GM21423 (cell line): ENCODE data around the gene TSPEAR.

ENCODE experiments used
- ATAC-seq: cut with Tn5 transposase; IDR thresholded peaks from one replicate; pipeline ENCODE4 v1.9.1; 2021; ENCODE audit warnings: mild to moderate bottlenecking, moderate library complexity; ENCODE audit not compliant: unreplicated experiment

Gene TSPEAR

DNA sequence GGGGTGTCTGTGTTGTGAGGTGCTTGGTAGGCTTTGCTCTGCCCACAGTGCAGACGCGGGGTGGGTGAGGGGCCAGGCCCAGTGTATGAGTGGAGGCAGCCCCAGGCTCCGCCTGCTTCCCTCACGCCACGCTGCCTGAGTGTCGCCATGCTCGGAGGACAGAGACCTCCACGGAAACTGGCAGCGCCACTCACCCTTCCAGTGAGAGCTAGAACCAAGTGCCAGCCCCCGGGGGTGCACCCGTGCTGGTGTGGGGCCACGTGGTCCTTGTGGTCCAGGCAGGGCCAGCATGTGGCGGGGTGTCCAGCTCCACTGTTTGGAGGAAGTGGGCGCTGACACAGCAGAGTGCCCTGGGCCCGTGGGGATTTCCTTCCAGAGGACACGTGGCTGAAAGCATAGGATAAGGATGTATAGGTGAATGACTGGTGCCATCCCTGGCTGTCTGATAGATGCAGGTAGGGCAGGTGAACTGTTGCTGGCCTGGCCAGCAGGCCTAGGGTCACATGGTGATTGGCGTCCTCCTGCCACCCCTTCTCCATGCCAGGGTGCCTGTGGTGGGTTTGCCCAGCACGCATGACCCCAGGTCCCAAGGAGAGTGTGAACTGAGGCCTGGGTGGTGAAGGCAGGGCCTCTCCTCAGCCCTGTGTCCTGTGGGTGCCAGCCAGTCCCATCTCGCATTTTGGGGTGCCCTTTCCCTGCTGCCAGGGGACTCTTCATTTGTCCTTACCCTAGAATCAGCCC lies 252.2 kb downstream of the TSPEAR start:
- no peak for ATAC-seq

DNA sequence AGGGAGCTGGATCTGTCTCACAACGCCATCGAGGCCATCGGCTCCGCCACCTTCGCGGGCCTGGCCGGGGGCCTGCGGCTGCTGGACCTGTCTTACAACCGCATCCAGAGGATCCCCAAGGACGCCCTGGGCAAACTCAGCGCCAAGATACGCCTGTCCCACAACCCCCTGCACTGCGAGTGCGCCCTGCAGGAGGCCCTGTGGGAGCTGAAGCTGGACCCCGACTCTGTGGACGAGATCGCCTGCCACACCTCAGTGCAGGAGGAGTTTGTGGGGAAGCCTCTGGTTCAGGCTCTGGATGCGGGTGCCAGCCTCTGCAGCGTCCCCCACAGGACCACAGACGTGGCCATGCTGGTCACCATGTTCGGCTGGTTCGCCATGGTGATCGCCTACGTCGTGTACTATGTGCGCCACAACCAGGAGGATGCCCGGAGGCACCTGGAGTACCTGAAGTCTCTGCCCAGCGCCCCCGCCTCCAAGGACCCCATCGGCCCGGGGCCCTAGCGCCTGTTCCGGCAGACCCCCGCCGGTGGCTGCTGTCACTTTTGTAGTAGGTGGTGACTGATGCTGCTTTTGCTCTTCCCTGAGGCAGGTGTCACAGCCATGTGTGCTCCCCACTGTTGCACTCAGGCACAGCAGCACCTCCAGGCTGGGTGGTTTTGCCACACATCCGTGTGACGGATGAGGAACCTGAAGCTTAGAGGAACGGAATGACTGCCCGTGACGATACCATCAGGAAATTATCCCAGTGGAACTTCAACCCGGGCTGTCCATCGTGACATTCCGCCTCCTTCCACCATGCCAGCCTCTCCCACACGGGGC lies 254.2 kb downstream of the TSPEAR start:
- no peak for ATAC-seq

DNA sequence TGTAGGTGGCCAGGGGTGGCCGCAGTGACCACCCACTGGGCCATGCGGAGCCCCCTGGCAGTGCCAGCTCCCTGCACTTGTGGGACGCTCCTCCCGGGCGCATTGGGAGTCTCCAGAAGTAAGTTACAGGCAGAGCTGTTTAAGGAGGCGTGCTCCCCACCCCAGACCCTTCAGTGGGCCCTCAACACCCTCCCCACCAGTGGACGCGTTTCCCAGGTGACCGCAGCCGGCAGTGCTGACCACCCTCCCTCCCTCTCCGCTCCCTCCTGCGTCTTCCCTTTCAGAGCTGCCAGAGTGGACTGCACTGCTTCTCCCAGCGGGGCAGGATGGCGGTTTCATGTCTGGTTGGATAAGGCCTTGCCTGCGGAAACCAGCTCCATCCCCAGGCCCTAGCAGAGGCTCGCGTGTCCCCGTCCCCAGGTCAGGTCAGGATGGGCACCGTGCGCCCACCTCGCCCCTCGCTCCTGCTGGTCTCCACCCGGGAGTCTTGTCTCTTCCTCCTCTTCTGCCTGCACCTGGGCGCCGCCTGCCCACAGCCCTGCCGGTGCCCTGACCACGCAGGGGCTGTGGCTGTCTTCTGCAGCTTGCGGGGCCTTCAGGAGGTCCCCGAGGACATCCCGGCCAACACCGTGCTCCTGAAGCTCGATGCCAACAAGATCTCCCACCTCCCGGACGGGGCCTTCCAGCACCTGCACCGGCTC lies 255.0 kb downstream of the TSPEAR start:
- no peak for ATAC-seq

DNA sequence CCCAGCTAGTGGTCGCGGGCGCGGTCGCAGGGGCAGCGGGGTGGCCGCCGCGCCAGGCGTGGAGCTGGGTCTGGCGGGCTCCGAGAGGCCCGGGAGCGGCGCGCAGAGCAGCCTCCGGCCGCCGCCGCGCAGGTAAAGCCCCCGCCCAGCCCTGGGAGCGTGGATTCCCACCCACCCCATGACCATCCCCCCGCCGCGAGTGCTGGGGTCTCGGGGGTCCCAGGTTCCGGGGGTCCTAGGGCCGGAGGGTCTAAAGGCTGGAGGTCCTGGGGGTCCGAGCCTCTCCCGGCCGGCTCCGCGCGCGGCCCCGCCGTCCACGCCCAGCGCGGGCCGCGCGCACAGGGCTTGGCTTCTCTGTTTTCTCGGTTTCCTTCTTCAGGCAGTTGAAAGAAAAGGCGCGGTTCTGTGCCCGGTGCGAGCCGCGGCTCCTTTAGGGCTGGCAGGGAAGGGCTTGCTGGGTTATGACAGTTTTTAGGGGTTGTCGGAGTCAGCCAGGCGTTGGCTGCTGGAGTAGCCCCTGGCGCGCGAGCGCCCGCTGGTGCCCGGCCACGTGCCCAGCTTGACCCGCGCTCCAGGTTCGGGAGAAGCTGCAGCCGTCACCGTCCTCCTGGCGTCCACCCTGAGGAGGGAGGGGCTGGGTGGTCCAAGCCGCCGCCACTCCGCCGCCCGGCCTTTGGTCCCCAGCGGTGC lies 255.7 kb downstream of the TSPEAR start:
- peak; percentile 30 for ATAC-seq

DNA sequence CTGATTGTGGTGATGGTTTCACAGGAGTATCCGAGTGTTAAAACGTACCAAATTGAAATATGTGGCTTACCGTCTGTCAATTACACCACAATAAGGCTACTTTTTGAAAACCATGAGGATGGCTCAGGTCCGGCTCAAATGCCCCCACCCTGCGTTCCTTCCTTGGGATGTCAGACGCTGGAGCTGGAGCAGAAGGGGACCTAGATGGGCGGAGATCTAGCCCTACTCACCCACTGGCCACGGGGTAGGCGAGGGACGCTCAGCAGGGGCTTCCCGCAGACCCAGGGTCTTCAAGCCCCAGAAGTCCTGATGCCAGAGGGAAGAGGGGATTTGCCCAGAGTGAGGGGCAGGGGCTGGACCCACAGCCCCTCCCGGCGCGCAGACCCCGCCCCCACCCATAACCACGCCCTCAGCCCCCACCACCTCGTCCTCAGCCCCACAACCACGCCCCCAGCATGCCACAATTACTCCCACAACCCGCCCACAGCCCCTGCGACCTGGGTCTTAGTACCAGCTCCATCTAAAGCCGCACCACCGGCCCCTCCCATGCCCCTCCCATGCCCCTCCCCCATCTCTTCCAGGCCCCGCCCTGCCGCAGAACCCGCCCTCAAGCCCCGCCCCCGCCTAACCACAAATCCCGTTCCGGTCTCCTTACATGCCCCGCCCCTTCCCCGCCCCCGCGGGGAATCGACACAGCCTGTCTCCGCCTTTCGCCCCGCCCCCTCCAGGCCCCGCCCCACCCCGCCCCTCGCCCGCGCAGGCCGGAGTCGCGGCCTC lies 256.4 kb downstream of the TSPEAR start, which contains the start of gene LRRC3:
Gene LRRC3 (plus strand): TSS at position 764 of the 777 bp plus-strand sequence. CDS start 1,135 bp downstream, outside the sequence.
- peak; percentile 52 for ATAC-seq

DNA sequence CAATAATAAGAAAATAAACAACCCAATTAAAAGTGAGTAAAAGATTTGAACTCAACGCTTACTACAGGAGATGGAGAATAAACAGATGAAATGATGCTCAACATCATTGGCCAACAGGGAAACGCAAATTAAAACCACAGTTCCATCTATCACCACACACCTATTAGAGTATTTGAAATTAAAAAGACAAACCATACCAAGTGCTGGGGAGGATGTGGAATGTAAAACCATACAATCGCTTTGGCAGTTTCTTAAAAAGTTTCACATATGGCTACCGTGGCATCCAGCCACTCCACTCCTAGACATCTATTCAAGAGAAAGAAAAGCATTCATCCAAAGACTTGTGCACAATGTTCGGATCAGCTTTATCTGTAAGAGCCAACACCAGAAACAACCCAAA lies 257.3 kb downstream of the TSPEAR start:
- no peak for ATAC-seq

DNA sequence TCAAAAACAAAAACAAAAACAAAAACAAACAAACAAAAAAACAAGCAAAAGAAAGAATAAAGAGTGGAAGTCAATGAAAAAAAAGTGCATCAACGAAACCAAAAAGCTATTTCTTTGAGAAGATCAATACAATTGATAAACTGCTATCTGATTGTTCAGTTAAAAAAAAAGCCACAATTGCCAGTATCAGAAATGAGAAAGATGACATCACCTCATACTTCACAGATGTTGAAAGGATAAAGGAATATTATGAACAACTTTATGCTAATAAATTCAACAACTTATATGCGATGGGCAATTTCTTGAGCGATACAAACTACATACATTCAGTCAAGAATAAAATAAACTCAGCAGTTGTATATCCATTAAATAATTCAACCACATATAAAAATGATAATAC lies 258.3 kb downstream of the TSPEAR start:
- ATAC-seq, result no peak

DNA sequence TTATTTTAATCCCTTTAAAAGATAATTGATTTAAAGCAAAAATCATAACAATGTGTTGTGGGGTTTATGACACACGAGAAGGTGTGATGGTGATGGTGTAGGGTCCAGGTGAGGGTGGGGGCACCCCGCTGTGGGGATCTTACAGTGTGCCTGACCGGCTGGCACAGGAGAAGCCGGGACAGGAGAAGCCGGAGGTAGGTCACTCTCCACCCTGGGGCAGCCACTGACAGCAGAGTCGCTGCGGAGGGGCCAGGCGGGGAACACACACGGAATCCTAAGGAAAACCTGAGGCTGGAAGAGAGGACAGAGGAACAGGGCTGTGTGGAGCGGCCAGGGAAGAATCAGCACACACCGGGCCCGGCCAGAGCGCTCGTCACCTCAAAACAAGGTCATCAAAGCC lies 260.4 kb downstream of the TSPEAR start:
- ATAC-seq, result no peak

DNA sequence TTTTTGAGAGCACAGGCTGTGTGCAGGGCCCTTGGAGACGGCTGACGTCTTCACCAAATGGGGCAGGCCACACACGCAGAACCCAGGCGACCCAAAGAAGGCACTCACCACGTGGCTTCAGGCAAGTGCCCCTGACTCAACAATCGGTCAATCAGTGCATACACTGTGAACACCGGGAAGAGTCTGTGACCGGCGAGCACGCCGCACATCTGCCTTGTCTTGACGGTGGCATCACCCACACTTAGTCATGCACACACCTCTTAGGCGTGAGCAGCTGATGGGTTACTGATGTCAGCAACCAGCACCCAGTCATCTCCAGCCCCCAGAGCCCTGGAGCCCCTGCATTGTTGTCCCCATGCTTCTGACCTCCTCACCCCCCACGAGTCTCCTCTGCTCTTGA lies 261.0 kb downstream of the TSPEAR start:
- ATAC-seq, result no peak

DNA sequence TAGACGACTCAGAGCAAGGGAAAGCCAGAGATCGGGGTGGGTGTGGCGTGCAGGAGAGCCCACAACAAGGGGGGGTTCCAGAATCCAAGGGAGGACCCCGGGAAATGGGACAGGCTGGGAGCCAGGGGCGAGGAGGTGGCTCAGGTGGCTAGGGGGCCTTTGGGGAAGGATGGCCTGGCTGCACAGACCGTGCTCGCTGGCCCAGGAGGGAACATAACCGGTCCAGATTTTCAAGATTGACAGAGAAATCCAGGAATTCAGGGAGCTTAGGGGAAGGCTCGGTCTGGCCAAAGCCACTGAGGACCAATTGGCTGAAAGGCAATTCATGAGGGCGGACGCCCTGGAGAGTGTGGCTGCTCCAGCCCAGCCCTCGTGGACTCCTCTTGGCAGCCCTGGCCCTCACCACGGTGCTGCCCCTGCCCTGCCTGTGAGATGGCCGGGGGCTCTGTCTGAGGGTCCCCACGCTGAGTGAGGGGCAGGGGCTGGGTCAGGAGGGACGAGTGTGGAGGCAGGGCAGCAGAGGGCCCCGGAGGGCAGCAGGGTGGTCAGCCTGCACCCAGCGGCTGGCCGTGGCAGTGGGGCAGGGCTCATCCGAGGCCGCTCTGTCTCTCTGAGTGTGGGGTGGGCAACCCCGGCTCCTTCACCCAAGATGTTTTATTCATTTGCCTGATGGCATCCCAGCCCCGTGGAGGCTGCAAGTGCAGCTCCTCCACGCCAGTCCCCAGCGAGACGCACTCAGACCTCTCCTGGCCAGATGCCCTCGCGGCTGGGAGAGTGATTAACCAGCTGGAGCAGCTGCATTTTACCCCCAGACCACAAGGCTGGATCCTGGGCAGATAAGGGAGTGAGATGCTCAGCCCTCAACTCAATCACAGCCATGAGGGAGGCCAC lies 261.7 kb downstream of the TSPEAR start:
- ATAC-seq, result no peak

DNA sequence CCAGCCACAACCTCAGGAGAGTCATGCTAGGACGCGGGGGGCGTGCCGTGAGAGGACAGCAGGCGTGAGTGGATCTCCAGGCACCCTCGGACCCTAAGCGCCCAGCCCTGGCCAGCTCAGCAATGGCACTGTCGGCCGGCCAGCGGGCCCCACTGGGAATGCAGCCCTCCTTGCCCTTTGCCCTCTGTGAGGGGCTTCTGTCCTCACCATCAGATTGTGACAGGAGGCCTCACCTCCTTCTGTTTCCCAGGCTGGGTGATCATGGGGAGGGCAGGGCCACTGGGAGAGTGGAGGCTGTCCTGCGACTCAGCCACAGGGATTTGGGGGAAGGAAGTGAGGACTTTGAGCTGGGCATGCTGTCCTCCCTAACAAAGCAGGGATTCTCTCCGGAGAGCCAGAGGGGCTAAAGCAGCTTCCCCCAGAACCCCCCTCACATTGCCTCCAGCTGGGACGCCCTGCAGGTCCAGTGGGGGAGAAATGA lies 262.7 kb downstream of the TSPEAR start:
- ATAC-seq, result no peak
